GM18519 (cell line): Measurements from ENCODE around the gene DNAAF5.
A peak's percentile ranks its signal among the peaks of the same experiment; 100 is the strongest.

ENCODE experiments used
- ATAC-seq: cut with Tn5 transposase; IDR thresholded peaks from one replicate; pipeline ENCODE4 v1.9.1; 2021; ENCODE audit warnings: mild to moderate bottlenecking, moderate library complexity; ENCODE audit not compliant: unreplicated experiment, low FRiP score

The DNAAF5 gene

GRCh38 chr7:703049-703448 lies 23.4 kb upstream of the DNAAF5 start:
- ATAC-seq, result no peak

- ATAC-seq, result no peak
These were observed 19.8 kb upstream of the DNAAF5 start for GRCh38 chr7:706721-707120.

DNA sequence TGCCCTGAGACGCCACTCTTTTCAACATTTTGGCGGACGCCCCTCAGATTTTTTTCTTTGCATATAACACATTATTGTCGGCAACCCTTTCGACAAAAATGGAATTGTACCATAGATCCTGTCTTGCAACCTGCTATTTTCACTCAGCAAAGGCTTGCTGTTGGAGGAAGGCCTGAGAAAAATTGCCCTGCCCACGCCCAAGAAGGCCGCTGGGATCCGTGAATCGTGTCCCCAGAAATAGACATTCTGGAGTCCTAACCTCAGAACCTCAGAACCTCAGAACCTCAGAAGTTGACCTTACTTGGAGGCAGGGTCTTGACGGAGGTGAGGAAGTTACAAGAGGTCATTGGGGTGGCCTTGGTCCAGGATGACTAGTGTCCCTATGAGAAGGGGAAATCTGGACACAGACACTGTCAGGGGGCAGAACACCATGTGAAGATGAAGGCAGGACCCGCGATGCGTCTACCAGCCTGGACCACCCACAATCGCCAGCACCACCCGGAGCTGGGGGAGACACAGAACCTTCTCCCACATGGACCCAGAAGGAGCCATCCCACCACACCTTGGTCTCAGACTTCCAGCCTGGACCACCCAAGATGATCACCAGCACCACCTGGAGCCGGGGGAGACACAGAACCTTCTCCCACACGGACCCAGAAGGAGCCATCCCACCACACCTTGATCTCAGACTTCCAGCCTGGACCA lies 19.1 kb upstream of the DNAAF5 start:
- ATAC-seq, result no peak

DNA sequence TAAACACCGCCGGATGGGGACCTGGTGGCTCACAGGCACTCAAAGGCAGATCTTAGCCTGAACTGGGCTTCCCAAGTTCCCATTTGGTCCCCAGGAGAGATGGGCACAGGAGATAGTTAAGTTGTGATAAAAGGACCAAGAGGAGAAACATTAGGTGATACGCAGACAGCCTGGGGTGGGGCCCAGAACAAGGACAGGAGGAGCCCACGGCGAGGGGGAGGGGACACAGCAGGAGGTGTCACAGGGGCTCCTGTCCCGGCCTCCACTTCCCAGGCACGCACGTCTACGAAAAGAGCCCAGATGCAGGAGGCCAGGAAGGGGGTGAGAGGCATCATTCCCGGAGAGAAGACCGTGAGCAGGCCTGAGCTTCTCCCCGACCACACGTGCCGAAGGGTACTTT lies 16.3 kb upstream of the DNAAF5 start:
- ATAC-seq, result no peak

GRCh38 chr7:711093-711921 lies 15.2 kb upstream of the DNAAF5 start:
- no peak for ATAC-seq

- ATAC-seq, result no peak
These were observed 14.5 kb upstream of the DNAAF5 start for GRCh38 chr7:711922-712380.

DNA sequence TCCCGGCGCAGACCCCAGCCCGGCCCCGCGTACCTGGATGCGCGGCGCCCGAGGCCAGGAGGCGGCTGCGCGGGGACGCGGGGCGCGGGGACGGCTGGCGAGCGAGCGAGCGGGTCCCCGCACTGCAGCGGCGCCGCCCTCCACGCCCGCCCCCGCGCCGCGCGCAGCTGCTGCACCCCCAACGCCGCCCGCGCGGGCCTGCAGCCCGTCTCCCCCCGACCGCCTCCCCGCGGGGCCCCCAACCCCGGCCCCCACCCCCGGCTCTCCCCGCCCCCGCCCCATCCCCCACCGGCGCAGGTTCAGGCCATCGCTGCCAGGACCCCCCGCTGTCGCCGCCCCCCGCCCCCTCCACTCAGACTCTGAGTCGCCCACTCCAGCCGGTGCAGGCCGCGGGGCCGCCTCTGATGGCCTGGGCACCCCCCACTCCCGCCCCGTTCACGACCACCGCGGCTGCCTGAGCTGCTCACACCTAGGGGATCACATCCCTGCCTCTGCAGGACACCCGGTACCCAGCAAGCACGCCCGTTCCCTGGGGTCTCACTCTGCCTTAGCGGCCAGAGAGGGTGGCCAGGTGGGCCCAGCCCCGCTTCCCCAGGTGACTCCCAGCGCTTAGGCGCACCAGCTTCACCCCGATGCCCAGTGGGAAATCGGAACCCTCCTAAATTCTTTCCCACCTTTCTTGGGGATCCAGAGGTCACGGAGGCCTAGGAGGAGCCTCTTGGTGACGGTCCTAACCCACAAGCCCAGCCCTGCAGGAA lies 13.9 kb upstream of the DNAAF5 start:
- ATAC-seq, result no peak

DNA sequence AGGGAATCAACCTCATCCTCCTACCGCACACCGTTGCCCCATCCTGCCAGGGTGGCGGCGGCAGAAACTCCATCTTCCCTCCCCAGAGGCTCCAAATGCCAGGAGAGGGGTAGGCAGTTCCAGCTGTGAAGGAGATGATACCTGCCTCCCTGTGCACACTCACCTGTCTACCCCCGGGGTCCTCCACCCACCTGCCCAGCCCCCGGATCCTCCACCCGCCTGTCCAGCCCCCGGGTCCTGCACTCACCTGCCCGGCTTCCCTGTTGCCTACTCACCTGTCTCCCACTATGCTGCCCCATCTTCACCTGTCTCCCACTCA lies 13.4 kb upstream of the DNAAF5 start:
- no peak for ATAC-seq

DNA sequence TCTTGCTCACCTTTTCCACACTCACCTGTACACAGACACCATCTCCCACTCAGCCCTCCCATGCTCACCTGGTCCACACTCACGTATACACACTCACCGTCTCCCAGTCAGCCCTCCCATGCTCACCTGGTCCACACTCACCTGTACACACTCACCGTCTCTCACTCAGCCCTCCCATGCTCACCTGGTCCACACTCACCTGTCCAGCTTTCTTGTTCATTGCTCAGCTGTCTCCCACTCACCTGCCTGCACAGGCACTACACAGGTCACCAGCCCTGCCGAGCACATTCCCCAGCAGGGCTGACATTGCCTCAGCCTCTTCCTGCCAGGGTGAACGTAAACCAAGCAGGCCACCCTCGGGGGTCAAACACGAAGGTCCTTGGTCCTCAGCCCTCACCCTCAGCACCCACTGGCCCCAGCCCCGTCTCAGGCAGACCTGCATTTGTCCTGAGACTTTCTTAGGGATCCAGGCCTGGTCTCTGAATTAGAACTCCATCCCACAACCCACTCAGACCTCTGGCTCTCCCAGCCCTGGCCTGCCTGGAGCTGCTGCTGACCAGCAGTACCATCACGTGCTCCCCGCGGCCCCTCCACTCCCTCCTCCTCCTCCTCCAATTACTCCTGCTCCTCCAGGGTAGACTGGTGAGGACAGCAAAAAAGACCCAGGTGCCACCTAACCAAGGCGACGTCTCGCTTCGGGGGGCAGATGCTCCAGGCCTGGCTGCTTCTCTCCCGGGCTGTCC lies 12.8 kb upstream of the DNAAF5 start:
- no peak for ATAC-seq

- ATAC-seq, result no peak
These were observed 12.2 kb upstream of the DNAAF5 start for GRCh38 chr7:714251-714671.

DNA sequence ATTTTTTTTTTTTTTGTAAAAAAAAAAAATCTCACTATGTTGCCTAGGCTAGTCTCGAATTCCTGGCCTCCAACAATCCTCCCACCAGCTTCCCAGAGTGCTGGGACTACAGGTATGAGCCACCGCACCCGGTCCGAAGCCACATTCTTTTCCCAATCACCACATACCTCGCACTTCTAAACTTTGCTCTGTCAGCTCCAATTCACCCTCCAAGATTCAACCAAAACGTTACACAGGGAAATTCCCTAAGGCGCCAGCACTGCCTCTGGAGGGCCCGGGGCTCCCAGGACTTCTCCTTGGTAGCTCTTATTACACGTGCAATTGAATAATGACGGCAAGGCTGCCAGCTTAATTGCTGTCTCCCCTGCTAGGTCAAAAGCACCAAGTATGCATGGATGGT lies 10.3 kb upstream of the DNAAF5 start:
- no peak for ATAC-seq

- no peak for ATAC-seq
These were observed 9.9 kb upstream of the DNAAF5 start for GRCh38 chr7:716636-717035.

DNA sequence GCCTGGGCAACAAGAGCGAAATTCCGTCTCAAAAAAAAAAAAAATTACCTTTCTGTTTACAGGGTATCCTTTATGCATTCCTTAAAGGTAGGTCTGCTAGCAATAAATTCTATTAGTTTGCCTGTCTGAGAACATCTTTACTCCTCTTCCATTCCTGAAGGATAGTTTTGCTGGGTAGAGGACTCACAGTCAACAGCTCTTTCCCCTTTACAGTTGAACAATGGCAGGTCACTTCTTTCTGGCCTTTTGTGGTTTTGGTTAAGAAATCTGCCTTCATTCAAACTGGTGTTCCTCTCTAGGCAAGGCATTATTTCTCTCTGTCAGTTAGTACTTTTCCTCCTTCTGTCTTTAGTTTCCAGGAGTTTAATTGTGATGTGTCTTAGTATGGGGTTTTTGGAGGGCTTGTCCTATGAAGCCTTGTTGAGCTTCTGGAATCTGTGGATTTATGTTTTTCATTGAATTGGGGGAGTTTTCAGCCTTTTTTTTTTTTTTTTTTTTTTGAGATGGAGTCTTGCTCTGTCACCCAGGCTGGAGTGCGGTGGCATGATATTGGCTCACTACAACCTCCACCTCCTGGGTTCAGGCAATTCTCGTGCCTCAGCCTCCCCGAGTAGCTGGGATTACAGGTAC lies 4.8 kb upstream of the DNAAF5 start:
- ATAC-seq, result no peak

- ATAC-seq, result no peak
These were observed 3.0 kb upstream of the DNAAF5 start for GRCh38 chr7:723541-723940.

- no peak for ATAC-seq
These were observed 2.2 kb upstream of the DNAAF5 start for GRCh38 chr7:724298-724697.

DNA sequence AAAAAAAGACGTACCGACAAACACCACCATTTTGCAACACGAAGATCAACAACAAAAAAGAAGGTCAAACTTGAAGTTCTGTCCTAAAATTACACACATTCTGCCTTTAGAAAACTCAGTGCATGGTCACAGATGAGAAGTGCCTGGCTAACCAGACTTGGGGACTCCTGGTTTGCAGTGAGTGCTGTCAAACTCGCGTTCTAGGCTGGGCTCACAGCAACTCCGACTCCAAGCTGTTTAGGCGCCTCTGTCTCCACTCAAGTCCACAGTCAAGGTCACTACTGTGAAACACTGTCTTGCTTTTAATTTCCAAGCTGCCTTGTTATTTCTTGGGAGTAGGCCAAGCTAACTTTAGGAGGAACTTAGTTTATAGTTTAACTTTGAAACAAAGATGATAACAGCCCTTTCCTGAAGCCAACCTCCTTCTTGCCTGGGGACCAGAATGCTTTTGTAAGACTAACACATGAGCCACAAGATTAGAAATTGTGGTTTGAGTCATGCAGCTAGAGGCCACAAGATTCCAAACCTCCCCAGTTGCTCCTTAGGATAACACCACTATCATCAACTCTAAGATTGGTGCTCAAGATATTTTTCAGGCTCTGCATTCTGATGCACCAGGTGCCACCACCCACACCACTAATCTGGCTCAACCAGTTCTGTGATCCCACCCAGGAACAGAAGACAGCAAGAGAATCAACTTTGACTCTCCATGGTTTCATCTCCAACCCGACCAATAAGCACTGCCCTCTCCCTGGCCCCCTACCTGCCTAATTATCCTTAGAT lies 1.1 kb upstream of the DNAAF5 start:
- ATAC-seq, result no peak

DNA sequence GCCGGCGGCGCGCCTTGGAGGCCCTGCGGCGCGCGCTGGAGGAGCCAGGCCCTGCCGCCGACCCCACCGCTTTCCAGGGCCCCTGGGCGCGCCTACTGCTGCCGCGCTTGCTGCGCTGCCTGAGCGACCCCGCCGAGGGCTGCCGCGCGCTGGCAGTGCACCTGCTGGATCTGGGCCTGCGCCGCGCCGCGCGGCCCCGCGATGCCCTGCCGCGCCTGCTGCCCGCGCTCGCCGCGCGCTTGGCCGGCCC lies 280 bp downstream of the DNAAF5 start:
- ATAC-seq, result no peak

DNA sequence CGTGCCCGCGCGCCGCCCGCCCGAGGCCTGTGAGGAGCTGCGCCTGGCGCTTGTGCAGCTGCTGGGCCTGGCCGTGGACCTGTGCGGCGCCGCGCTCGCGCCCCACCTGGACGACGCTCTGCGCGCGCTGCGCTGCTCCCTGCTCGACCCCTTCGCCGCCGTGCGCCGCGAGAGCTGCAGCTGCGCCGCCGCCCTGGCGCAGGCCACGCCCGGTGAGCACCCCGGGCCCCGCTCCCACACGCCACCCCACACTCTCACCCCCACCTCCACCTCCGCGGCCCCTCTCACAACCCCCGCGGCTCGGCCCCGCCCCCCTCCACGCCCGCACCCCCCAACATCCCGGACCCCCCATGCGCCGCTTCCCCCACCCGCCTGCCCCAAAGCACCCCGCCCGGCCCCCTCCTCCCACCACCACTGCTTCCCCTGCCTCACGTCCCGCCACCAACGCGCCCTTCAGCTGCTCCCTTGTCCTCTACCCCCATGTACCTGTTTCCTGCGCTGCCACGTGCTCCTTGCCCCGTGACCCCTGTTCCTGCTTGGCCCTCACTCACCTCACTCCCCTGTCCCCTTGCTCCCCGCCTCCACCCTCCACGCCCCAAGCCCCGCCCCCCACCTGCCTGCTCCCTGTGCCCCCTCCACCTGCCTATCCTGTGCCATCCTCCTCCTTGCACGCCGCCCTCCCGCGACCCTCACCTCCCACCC lies 756 bp downstream of the DNAAF5 start, which contains the start of gene PRKAR1B:
PRKAR1B (minus strand) TSS at position 178 of the 702 bp plus-strand sequence. CDS start 15,776 bp downstream, outside the sequence.
- peak; percentile 14 for ATAC-seq
